Middle frontal gyrus (tissue), 1 donor: ENCODE data around the gene STRN3.

Experiments
- DNase-seq: peaks from one replicate; pipeline ENCODE4 v3.0.0-alpha.2; 2015; ENCODE audit warnings: low spot score; ENCODE audit errors: extremely low spot score

The STRN3 gene

DNA sequence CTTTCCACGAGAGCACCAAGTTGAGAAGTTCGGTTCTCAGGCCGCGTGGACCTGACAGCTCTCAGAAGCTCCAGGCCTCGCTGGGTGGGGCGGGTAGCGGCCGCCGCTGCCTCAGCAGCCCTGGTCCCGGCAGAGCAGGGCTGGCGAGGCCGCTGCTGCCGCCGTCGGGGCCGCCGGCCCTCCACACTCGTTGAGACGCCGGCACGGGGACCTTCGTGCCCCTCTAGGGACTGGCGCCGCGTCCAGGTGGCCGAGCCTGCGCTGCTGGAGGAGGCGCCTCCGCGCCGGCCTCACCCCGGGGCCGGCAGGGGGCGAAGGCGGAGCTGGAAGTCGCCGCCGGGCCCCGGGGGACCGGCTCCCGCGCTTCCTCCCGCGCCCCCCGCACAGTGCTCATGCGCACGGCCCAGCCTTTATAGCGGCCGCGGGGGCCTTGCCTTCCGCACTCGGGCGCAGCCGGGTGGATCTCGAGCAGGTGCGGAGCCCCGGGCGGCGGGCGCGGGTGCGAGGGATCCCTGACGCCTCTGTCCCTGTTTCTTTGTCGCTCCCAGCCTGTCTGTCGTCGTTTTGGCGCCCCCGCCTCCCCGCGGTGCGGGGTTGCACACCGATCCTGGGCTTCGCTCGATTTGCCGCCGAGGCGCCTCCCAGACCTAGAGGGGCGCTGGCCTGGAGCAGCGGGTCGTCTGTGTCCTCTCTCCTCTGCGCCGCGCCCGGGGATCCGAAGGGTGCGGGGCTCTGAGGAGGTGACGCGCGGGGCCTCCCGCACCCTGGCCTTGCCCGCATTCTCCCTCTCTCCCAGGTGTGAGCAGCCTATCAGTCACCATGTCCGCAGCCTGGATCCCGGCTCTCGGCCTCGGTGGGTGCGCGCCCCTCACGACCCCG is 151.8 kb downstream of the STRN3 start, which contains the start of gene COCH:
Gene COCH, plus strand, starts transcription at position 440 of the 879 bp plus-strand sequence. Its CDS starts 380 bp downstream, at position 820.
- DNase-seq, result no peak

GRCh38 chr14:30873308-30874119 is 152.7 kb downstream of the STRN3 start:
- no peak for DNase-seq

GRCh38 chr14:30872602-30873001 is 153.6 kb downstream of the STRN3 start:
- DNase-seq, result no peak

- DNase-seq, result no peak
Measured at GRCh38 chr14:30869551-30870155, 156.5 kb downstream of the STRN3 start.

GRCh38 chr14:30868736-30869135 is 157.4 kb downstream of the STRN3 start:
- DNase-seq, result no peak

DNA sequence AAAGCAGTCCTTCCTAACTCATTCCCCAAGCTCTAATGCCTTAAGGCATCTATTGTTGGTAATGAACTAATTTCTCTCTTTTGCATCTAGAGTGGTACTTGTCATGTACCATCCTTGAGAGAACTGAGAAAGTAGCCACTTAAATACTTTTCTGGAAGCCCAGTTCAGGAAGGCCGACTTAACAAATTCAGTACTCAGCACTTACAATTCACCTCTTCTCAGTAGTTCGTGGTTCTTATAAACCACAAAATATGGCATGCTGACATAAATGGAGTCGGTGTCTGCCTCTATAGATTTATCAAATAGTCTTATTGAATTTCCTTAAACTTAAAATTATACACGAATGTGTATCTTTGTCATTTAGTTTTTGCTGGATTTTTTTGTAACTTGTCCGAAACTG is 161.2 kb downstream of the STRN3 start:
- no peak for DNase-seq

- no peak for DNase-seq
Measured at GRCh38 chr14:30861200-30861599, 165.0 kb downstream of the STRN3 start.

DNA sequence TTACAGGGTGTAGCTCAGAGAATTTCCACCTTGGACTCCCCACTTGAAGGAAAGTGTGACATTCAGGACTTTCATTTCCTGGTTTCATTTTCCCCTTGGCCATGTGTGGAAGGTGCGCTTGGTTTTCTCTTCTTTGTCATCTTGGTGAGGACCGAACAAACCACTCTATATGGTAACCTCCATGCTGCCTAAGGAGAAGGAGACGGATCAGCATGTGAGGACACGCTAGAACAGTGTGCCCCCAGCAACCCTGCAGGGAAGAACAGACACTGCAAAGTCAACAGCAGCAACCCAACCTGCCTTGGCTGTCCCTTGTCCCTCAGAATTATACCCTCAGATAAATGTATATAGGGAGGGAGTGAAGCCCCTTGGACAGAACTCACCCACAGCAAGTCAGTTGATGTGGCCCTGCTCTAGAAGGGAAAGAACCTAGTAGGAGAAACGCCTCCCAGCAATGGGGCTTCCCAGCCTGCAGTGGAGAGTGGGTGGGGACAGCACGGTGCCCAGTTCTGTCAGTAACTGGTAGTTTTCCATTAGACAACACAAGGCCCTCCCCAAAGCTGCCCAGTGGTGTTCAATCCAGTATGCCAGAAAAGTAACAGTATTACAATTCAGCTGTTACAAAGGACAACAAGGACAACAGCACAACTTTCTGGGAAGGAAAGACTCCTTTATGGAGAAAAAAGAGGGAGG is 170.7 kb downstream of the STRN3 start:
- DNase-seq, result no peak

- no peak for DNase-seq
Measured at GRCh38 chr14:30854492-30854891, 171.7 kb downstream of the STRN3 start.

DNA sequence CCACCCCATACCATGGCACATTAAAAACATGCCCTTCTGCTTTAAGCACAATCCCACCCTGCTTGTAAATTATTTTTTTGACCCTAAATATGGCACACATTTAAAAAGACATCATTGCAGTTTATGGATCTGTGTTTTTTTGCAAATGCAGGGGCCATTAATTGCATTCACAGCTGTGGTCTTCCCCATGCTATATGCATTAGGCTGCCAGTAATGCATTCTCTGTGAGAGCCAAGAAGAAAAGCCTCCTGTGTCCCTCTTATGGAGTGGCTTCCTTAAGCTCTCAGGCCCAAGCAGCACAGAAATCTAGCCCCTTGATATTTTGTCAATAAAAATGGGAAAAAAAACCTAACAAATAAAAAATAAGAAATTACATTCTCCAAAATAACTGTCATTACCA is 172.2 kb downstream of the STRN3 start:
- no peak for DNase-seq

DNA sequence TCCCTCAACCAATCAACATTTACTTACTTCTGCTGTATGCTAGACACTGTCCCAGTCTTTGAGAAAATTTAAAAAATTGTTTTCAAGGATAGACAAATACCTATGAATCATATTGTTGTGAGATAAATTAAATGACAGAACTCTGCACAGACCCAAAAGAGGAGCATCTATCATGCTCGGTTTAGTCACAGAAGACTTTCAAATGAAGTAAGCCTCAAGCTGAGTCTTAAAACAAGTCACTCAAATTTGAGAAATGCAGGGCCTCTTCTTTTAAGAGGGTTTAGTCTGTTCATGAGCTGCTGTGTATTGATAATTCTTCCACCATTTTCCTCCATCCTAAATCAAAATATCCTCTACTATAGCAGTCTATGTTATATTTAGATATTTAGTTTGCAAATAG is 176.2 kb downstream of the STRN3 start:
- no peak for DNase-seq

- DNase-seq, result no peak
Measured at GRCh38 chr14:30849354-30849753, 176.8 kb downstream of the STRN3 start.

- DNase-seq, result no peak
Measured at GRCh38 chr14:30848449-30849240, 177.5 kb downstream of the STRN3 start.
